DMS114 treated with DMSO at 0.1 percent for 48 hours (cell line): Measurements from ENCODE around the gene ATP7A.
A peak's percentile ranks its signal among the peaks of the same experiment; 100 is the strongest.
"Not testable (repeated sequence)": the region's sequence is repeated elsewhere in the genome, so short reads cannot be mapped to it uniquely, and the experiment has no call there.

Source experiments
- DNase-seq: peaks from one replicate; lab custom pipeline; 2025; ENCODE audit not compliant: unreplicated experiment; lab: John Stamatoyannopoulos, UW

The ATP7A gene

DNA sequence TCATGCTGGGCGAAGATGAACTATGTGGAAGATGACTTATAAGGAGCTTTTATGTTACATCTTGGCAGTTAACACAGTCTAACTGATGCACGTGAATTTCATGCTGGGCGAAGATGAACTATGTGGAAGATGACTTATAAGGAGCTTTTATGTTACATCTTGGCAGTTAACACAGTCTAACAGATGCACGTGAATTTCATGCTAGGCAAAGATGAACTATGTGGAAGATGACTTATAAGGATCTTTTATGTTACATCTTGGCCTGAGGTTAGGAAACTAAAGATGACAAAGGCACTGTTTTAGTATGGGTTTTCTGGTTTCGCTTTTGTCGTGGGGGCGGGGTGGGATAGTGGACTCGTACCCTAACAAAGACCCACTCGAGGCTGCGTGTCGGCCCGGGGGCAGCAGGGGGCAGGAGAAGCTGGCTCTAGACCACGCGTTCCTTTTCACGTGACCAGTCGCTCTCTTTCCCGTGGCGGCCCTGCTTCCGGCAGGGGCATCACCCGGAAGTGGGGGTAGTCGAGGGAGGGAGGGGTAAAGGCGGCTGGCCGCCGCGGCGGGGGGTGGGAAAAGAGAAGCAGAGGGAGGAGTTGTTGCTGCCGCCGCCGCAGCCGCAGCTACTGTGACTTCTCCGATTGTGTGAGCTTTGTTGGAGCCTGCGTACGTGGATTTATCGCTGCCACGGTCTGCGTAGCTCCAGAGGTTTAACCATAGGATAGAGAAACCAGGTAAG is at the start of gene ATP7A:
ATP7A (plus strand) TSS at position 586 of the 733 bp plus-strand sequence. CDS start 60,949 bp downstream, outside the sequence.
- DNase-seq: peak; percentile 80

DNA sequence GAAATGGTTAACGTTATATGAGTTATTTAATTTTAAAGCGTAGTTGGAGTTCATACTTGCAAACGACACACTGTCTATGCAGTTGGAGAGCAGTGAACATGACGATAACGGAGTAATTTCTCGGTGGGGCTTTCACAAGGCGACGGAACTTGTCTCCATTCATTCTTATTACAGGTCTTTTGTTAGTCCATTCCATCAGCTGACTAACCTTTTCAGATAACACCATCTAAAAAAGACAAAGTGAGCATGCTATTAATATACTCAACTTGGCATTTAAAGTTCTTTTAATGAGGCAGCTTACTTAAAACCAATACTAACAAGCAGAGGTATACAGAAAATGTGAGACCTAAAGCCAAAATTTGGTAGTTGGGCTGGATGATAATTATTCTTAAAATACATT is 35.1 kb upstream of the ATP7A start:
- no peak for DNase-seq

DNA sequence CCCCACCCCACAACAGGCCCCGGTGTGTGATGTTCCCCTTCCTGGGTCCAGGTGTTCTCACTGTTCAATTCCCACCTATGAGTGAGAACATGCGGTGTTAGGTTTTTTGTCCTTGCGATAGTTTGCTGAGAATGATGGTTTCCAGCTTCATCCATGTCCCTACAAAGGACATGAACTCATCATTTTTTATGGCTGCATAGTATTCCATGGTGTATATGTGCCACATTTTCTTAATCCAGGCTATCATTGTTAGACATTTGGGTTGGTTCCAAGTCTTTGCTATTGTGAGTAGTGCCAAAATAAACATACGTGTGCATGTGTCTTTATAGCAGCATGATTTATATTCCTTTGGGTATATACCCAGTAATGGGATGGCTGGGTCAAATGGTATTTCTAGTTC is 29.1 kb upstream of the ATP7A start:
- not testable (repeated sequence) for DNase-seq

- DNase-seq: no peak
Observed at GRCh38 chrX:77892887-77893286, 17.6 kb upstream of the ATP7A start.

- DNase-seq: no peak
Observed at GRCh38 chrX:77893713-77894112, 16.8 kb upstream of the ATP7A start.

DNA sequence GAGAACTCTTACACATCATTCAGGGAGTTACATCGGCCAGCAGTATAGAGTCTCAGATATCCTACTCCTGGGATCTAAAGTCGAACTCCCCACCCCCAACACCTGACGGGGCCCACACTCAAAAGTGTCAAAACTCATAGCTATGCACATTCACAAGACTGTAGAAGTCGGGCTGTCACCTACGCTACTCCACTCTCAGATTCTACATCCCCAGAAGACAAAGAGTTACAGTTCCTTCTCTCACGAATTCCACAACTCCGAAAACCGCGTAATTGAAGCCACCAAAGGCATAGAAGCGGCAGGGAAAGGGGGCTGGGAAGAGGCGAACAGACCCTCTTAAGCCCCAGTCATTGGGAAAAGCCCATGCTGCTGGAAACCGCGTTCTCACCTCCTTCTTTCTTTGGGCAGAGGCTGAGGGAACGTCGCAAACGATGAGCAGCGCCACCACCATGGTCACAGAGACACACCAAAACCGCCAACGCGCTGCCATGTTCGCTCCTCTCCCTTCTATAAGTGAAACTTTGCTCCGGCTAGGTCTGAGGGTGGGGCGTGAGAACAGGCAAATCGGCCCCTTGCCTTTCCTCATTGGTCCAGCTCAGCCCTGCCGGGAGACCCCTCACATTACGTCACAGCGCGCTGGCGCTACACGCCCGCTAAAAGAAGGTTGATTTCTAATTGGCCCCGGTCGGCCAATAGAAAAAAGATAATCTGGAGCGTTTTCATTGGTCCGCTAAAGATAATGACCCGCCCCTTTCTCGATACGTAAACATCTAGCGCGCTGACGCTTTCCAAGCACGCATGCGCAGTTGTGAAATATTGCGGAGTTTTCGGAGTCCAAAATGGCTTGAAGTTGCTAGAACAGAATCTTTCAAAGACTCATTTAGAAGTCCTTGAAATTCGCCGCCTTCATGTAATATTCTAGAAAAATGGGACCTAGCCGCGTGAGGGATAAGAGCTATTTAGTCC is 15.3 kb upstream of the ATP7A start, which contains the start of gene MAGT1:
MAGT1 (minus strand) TSS at position 515 of the 966 bp plus-strand sequence; CDS start at position 490, 25 bp downstream.
- DNase-seq: peak; percentile 95

DNA sequence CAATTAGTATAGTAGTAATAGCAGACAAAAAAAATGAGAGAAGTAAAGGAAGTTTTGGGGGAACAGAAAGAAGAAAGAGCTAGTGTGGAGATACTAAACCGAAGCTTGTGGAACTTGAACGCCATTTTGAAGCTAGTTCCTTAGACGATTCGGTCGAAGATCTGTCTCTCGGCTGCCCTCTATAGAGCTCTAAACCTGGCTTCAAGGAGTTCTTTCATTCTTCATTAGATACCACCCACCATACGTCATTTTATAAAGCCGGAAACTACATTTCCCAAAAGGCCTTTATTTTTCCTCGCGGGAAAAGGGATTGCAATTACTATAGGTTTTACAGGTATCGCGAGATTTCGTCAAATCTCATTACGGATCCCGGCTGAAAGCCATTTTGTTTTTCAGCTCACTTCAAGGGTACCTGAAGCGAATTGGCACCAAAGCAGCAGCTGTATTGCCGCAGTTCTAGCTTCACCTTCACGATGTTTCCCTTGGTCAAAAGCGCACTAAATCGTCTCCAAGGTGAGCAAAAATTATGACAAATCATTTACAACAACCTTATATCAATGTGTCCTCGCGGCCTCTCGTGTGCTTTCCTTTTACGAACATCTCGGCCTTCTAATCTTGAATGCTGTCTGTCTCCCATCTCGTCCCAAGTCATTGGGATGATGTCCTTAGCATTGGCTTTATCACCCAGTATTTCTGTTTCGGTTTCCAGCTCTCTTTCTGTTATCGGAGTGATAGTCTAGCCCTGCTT is 11.2 kb upstream of the ATP7A start, which contains the start of gene COX7B:
COX7B (plus strand) TSS at position 388 of the 748 bp plus-strand sequence; CDS start at position 474, 86 bp downstream.
- DNase-seq: peak; percentile 96

GRCh38 chrX:77900688-77901087 is 9.8 kb upstream of the ATP7A start:
- no peak for DNase-seq

GRCh38 chrX:77901506-77901905 is 9.0 kb upstream of the ATP7A start:
- DNase-seq: no peak

GRCh38 chrX:77917294-77917933 is 6.9 kb downstream of the ATP7A start:
- no peak for DNase-seq

DNA sequence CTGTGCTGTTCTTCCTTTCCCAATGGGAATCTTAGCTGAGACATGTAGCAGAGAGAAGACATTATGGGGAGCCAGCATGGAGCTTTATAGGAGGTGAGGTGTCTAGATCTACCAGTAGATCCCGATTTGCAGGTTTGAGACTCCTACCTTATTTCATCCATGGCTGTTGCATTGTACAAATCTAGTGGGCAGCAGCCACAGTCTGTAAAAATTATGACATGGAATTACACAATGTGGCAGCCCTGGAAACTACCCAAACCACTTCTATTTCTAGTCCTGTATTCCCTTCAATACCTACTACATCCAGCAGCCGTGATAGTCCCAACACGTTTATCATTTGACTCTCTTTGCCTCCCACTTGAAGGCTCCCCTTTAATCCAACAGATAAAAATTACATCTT is 8.1 kb downstream of the ATP7A start:
- no peak for DNase-seq

DNA sequence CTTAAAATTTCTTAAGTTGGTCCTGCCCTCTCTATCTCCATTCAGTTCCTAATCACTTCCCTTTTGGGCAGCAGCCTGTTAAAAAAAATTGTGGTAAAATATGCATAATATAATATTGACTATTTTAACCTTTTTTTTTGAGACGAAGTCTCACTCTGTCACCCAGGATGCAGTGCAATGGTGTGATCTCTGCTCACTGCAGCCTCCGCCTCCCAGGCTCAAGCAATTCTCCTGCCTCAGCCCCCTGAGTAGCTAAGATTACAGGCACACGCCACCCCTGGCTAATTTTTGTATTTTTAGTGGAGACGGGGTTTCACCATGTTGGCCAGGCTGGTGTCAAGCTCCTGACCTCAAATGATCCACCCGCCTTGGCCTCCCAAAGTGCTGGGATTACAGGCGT is 8.9 kb downstream of the ATP7A start:
- not testable (repeated sequence) for DNase-seq

DNA sequence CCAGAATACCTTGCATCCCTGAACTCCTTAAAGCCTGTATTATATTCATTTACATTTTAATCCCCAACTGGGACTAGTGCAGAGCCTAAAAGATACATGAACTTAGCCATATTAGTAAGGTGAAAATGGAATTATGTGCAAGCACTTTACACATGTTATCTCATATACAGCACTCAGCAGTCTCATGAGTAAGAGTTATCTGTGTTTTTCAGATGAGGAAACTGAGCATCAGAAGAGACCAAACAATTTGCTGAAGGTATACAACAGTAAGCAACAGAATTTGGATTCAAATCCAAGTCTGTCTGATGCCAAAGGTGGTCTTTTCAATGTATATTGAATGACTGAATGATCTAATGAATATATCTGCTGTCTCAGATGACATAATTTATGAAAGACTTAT is 12.3 kb downstream of the ATP7A start:
- DNase-seq: no peak

- DNase-seq: no peak
Observed at GRCh38 chrX:77924320-77924859, 13.9 kb downstream of the ATP7A start.

- no peak for DNase-seq
Observed at GRCh38 chrX:77925764-77926163, 15.3 kb downstream of the ATP7A start.

DNA sequence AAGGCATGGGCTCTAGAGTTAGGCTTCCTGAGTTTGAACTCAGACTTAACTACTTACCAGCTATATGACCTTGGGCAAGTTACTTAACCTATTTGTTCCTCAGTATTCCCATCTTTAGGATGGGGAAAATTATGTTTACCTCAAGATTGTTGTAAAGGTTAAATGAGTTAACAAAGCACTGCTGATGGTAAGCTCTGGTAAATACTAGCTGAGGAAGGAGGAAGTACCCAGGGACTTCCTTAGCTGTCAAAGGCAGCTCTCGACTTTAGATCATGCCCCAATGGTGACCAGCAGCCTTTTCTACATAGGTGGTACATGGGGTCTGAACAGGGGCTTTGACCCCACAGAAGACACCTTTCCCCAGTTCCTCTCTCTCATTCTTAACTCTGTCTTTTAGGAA is 20.1 kb downstream of the ATP7A start:
- no peak for DNase-seq

- no peak for DNase-seq
Observed at GRCh38 chrX:77935886-77936285, 25.4 kb downstream of the ATP7A start.

- no peak for DNase-seq
Observed at GRCh38 chrX:77936299-77936698, 25.8 kb downstream of the ATP7A start.

DNA sequence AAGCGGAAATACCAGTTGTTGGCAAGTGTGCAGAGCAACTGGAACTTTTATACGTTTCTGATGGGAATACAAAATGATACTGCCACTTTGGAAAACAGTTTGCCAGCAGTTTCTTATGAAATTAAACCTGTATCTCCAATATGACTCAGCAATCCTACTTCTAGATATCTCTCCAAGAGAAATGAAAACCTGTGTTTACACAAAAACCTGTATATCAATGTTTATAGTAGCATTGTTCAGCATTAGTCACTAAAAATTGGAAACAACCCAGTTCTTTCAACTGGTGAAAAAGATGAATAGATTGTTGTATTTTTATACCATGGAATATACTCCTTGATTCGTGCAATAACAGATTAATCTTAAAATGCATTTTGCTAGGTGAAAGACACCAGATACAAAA is 26.8 kb downstream of the ATP7A start:
- no peak for DNase-seq

- no peak for DNase-seq
Observed at GRCh38 chrX:77938083-77938680, 27.7 kb downstream of the ATP7A start.
